COLO668 (cell line): ENCODE measurements around the gene SH3GL1.

Source experiments
- DNase-seq: peaks from one replicate; lab custom pipeline; 2025; ENCODE audit not compliant: unreplicated experiment; lab: John Stamatoyannopoulos, UW

The SH3GL1 gene

DNA sequence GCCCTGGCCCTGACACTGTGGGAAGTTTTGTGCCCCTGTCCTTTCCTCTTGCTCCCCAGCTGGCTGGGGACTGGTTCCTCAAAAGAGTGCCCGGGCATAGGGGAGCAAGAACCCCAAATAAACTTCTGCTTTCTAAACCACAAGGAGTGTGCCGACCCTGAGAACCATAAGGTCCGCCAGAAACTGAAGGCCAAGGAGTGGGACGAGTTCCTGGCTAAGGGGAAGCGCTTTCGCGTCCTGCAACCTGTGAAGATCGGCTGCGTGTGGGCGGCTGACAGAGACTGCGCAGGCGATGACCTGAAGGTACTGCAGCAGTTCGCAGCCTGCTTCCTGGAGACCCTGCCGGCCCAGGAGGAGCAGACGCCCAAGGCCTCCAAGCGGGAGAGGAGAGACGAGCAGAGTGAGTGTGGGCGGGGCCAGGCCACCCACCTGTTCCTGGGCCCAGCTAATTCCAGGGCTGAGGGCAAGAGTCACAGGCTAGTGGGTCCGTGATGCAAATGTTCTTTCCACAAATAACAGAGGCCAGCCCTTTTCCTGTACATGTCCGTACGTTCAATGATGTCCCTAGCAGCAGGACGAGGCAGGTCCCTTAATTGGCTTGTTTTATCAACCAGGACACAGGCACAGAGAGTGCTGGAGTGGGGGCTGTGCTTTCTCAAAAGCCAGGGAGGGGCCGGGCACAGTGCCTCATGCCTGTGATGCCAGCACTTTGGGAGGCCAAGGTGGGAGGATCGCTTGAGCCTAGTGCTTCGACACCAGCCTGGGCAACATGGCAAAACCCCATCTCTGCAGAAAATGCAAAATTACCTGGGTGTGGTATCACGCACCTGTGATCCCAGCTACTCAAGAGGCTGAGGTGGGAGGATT lies 31.7 kb upstream of the SH3GL1 start:
- DNase-seq: no peak

DNA sequence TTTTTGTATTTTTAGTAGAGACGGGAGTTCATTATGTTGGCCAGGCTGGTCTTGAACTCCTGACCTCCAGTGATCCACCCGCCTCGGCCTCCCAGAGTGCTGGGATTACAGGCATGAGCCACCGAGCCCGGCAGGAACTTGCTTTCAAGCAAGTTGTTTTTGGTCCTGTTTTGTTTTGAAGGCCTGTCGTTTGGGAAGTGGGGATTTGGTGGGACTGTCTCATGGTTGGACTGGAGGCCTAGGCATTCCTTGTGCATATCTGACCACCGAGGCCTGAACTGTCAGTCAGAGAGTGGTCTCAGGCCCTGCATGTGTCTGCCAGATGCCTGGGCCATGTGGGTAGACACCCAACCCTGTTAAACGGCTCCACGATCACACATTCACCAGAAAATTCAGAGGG lies 30.9 kb upstream of the SH3GL1 start:
- DNase-seq: no peak

DNA sequence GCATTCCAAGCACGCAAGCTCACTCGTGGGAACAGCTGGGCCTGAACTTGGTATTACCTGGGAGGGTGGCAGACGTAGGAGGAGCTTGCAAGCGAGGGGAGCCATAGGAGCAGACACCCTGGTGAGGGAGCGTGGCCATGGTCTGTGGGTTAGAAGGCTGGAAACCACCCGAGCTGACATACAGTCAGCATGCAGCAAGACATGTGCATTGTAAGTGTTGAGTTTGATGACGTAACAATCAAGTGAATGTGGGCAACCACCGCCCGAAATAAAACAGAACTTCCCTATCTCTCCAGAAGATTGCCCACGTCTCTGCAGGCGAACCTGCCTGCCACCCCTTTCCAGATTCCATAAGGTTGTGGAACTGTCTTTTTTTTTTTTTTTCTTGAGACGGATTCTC lies 30.4 kb upstream of the SH3GL1 start:
- no peak for DNase-seq

DNA sequence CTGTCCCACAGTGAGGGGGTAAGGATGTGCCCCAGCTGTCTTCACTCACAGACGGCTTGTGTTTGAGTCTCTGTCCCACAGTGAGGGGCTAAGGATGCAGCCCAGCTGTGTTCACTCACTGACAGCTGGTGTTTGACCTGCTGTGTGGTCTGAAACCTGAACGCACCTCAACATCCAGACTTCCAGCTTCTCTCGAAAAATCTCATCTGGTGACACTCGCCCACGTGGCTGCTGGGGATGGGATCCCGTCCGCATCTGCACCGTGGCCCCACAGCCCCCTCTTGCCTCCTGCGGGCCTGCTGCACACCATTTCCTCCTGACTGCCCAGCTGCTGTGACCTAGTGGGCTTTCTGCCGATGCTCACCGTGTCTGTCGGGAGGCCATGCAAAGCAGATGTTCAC lies 29.4 kb upstream of the SH3GL1 start:
- no peak for DNase-seq

DNA sequence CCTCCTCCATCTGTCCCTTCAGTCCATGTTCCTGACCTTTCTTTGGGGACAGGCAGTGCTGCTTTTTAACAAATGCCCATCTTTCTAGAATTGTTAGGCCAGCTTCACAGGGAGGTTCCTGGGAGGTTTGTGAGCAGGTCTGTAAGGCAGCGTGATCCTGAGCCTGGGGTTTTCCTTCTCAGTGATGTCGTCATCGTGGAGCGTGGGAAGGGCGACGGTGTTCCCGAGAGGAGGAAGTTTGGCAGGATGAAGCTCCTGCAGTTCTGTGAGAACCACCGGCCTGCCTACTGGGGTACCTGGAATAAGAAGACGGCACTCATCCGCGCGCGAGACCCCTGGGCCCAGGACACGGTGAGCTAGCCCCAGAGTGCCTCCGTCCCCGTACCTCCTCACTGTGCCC lies 28.9 kb upstream of the SH3GL1 start:
- DNase-seq: no peak

DNA sequence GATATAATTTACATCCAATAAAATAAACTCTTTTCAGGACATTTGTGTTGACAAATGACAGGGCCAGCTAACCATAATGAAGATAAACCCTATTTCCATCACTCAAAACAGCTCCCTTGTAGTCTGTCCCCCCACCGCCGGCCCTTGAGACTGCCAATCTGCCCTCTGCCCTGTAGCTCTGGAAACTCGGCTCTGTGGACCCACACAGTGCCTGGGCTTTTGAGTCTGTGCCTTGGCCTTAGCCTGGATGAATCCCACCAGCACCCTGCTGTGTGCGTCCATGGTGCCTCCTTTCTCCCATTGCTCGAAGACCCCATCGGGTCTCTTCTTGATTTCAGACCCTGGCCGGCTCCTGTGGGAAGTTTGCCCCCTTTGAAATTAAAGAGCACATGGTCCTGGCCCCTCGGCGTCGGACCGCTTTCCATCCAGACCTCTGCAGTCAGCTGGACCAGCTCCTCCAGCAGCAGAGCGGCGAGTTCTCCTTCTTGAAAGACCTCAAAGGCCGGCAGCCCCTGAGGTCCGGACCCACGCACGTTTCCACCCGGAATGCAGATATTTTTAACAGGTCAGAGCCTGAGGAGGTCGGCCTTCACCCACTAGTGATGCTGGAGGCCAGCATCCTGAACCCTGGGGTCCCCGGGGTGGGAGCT lies 28.1 kb upstream of the SH3GL1 start:
- no peak for DNase-seq

DNA sequence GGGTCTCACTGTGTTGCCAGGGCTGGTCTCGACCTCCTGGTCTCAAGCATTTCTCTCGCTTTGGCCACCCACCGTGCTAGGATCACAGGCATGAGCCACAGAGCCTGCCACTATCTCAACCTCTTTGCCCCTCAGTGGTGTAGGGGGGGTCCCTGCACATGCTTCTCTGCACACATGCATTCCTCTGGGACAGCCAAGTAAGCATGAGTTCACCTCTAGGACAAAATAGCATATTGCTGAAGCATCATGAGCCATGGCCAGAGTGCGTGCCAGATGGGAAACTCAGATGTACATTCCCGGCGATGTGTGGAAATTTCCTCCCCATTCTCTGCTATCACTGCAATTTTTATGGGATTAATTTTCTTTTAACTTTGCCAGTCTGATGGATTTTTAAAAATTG lies 25.2 kb upstream of the SH3GL1 start:
- no peak for DNase-seq

DNA sequence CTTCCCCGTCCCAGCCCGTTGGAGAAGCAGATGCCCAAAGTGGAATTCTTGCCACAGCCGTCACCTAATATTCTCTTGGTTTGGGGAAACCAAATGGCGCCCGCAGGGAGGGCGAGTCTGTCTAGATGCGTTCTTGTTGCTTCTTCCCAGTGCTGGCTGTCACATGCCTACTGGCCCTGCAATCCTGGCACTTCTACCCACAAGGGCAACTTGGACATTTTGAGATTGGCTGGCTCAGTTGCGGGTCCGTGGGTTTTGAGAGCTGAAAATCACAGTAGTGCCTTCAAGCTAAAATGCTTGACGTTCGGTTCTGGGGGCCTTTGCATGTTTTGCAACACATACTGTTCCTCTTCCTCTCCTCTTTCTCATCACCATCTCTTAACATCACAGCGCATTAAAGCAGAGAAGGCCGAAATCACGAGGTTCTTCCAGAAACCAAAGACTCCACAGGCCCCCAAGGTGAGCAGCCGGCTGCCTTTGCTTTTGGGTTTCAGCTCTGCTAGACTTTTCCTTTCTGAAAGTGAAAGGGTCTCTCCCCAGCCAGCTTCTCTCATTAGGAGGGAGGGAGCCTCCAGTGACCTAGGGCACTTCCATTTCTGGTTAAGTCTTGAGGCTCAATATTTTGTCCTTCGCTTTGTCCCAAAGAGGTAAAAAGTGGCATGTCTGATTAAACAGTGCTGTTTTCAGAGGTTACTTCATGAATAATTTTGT lies 23.2 kb upstream of the SH3GL1 start:
- DNase-seq: no peak

DNA sequence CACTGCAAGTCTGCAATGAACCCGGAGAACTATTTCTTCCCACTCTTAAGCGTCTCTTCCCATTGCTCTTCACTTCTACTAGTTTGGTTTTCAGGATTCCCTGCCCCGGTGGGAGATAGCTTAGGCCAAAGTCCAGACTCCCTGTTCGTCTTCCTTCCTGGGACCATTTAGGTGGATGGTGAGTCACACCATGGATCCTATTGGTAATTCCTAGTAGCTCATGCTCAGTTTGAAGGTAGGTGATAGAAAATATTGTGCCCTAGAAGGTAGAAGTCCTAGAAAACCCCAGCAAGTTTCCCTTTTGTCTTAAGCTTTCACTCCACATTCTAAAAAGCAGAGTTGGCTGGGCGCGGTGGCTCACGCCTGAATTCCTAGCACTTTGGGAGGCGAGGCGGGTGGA lies 15.9 kb upstream of the SH3GL1 start:
- no peak for DNase-seq

DNA sequence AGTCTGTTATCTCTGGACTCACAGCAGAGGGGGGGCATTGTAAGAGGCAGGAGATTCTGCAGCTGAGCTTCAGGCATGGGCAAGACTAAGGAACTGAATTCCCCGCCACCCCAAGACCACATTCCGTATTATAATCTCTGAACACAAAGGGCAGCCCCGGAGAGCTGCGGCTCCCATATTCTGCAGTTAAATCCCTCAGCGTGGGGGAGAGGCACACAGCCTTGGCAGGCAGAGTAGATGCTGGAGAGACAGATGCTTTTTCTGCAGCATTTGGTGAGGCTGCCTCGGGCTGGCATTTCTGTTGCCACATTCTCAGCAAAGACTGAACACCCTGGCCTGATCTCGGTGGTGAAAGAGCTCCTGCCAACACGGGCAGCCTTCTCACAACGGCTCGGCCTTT lies 15.0 kb upstream of the SH3GL1 start:
- DNase-seq: no peak

DNA sequence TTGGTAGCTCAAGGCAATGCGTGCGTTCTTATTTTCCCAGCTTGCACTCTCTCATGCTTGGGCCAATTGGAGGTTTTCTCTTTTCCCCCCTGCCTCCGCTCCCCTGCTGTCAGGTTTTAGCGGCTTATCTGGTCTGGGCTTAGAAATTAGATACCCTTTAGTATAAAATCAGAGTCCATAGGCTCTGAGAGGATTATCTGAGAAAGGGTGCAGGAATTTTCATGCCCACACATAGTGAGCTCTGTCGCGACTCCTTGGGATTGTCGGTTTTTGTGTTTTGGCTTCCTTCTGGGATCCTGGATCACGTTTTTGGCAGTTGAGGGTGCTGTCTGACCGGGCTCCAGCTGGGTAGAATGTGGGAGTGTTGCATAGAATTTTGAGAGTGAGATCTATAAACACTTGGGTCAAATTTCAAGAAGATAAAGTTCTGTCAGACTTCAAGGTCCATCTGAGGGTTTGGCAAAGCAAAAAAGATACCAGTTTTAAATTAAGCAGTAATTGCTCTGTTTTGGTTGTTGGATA lies 14.5 kb upstream of the SH3GL1 start:
- DNase-seq: no peak

DNA sequence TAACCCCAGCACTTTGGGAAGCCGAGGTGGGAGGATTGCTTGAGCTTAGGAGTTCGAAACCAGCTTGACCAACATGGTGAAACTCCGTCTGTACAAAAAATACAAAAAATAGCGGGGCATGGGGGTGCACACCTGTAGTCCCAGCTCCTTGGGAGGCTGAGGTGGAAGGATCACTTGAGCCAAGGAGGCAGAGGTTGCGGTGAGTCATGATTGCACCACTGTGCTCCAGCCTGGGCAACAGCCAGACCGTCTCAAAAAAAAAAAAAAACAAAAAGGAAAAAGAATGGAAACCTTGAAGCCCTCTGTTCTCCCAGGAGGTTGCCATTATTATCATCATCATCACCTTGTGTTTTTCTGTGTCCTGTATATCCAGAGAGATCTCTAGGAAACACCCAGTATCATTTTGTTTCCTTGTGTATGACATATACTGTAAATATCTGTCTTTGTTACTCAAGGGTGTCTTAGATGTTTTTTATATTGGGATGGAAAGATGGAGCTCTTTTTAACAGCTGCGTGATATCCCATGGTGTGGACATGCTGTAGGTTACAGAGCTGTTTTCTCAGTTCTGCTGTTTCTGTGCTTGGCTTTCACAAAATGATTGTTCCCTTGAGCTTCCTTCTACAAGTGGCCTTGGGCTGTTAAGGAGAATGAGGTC lies 13.9 kb upstream of the SH3GL1 start:
- DNase-seq: no peak

DNA sequence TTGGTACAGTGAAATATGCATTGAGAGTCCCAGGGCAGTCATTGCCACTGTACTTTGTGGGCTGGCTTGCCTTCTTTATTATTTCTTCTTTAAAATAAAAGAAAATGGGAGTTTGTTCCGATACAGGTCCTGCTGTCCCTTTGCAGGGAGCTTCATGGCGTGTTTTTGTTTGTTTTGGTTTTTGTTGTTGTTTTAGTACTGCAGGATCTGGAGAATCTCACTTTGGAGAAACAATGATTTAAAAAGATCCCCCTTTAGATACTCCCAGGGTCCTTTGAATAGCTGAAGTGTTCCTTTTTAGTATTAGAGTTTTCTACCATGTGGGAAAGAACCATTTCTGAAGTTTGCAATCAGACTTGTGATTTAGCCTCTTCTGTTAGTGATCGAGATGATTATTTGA lies 13.2 kb upstream of the SH3GL1 start:
- no peak for DNase-seq

DNA sequence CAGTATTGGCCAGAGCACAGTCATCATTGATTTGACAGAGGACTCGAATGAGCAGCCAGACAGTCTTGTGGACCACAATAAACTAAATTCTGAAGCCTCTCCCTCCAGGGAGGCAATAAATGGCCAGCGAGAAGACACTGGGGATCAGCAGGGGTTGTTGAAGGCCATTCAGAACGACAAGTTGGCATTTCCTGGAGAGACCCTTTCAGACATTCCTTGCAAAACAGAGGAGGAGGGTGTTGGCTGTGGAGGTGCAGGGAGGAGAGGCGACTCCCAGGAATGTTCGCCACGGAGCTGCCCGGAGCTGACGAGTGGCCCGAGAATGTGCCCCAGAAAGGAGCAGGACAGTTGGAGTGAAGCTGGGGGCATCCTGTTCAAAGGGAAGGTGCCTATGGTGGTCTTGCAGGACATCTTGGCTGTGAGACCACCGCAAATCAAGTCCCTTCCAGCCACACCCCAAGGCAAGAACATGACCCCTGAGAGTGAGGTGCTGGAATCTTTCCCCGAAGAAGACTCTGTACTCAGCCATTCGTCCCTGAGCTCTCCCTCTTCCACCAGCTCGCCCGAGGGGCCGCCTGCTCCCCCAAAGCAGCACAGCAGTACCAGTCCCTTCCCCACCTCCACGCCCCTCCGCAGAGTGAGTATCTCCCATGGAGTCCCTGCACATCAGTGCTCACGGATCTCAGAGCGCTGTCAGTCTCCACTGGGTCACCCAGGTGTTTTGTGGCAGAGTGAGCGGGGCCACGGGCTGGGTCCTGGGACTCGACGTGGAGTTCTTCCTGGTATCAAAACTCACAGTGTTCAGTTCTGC lies 9.0 kb upstream of the SH3GL1 start:
- DNase-seq: no peak

DNA sequence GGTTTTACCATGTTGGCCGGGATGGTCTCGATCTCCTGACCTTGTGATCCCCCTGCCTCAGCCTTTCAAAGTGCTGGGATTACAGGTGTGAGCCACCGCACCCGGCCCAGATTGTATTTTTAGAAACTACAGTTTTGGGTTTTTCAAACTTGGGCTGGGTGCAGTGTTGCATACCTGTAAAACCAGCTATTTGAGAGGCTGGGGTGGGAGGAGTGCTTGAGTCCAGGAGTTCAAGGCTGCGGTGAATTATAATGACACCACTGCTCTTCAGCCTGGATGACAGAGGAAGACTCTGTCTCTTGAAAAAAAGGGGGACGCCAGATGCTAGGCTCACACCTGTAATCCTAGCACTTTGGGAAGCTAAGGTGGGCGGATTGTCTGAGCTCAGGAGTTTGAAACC lies 6.3 kb upstream of the SH3GL1 start:
- DNase-seq: no peak

DNA sequence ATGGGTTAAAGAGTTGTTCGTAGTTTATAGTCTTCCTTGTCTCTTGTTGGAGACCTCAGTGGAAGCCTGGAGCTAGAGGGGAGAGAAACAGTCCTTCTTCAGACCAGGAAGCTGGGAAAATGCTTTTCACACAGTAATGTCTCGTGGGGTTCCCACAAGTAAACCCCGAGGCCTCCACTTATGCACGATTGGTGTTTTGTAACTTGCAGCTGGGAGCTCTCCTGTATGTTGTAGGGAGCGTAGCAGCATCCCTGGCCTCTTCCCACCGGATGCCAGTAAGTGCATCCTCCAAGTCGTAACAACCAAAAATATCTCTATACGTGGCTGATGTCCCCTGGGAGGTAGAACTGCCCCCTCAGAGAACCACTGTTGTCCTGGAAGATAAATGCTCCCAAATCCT lies 5.6 kb upstream of the SH3GL1 start:
- DNase-seq: no peak

DNA sequence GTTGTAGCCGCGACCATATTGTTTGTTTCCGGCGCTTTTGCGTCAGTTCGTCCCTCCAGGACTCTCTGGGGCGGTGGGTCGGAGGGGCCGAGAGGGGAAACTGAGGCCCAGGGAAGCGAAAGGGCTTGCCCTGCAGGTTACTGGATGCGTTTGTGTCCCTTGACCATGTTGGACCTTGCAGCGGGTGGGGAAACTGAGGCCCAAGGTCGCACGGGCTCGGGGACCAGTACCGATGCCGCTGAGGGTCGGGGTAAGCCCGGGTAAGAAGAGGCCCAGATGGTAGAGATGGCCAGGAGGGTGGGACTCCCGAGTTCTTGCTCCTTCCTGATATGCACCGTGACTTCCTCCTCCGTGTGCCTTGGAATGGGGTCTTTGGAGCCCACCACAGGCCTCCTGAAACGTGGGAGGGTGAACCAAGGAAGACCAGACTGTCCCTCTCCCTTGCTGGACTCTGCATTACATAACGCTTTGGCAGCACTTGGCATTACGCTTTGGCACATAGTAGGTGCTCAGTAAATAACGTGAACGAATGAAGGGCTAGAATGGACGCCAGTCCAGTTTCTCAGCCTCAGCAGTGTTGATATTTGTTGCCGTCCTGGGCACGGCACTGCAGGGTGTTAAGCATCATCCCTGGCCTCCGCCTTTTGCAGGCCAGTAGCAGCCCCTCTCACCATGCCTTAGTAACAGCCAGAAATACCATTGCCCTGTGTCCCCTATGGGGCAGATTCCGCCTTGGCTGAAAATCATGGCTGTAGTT lies 2.8 kb upstream of the SH3GL1 start:
- DNase-seq: no peak

DNA sequence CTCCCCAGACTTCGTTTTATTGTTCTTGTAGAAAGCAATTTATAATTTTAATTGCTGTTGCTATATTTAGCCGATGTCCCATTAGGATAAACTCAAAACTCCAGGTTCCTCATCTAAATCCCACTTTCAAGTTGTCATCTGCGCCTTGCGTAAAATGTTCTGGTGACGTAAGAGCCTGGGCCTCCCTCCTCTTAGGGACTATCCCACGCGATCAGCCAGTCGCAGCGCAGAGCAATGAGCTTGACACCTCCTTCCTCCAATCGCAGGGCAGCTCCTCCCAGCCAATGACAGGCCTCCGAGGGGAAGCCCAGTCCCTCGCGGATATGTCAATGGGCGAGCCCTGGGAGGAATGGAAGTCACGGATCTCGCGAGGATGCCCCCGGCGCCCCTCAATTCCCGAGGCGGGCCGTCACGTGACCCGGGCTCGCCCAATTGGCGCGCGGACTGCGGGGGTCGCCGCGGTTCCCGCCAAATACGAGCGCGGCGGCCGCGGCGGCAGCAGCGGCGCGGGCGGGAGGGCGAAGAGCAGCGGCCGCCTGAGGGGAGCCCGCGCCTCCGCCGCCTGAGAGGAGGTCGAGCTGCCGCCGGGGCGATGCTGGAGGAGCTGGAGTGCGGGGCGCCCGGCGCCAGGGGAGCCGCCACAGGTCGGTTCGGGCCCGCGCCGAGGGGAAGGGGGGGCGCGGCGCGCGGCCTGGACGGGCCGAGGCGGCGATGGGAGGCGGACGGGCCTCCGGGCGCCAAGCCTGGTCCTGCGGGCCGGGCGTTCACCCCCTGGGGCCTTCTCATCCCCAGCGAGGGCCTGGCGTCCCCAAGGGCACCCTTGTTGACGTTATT lies 2.0 kb upstream of the SH3GL1 start, which contains the start of gene CHAF1A:
Gene CHAF1A, plus strand, starts transcription at position 470 of the 834 bp plus-strand sequence. Its CDS starts 123 bp downstream, at position 593.
- peak; percentile 99 for DNase-seq

DNA sequence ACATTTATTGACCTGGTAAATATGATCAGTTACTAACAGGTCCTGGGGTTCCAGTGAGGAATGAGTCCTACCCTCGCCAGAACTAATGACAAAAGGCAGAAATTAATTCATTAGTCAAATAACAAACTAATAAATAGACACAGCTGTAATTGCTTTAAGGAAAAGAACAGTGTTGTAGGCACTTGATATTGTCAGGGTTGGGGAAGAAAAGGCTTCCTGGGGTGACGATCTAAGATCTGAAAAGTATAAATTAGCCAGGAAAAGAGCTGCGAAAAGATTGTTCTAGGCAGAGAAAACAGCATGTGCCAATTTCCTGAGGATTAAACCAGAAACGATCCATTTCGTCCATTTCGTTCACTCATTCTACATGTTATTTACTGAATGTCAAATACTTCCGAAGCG lies 1.4 kb upstream of the SH3GL1 start:
- DNase-seq: no peak
